Activated naive CD8-positive, alpha-beta T cell treated with anti-CD3 and anti-CD28 coated beads, Interleukin-2, amount 50 U/mL, for 16 hours (primary cell): ENCODE measurements around the gene XKRX.

Experiments
- DNase-seq: peaks from one replicate; pipeline ENCODE4 v3.0.0-alpha.2; 2020; ENCODE audit warnings: low read depth, low spot score

Gene XKRX

DNA sequence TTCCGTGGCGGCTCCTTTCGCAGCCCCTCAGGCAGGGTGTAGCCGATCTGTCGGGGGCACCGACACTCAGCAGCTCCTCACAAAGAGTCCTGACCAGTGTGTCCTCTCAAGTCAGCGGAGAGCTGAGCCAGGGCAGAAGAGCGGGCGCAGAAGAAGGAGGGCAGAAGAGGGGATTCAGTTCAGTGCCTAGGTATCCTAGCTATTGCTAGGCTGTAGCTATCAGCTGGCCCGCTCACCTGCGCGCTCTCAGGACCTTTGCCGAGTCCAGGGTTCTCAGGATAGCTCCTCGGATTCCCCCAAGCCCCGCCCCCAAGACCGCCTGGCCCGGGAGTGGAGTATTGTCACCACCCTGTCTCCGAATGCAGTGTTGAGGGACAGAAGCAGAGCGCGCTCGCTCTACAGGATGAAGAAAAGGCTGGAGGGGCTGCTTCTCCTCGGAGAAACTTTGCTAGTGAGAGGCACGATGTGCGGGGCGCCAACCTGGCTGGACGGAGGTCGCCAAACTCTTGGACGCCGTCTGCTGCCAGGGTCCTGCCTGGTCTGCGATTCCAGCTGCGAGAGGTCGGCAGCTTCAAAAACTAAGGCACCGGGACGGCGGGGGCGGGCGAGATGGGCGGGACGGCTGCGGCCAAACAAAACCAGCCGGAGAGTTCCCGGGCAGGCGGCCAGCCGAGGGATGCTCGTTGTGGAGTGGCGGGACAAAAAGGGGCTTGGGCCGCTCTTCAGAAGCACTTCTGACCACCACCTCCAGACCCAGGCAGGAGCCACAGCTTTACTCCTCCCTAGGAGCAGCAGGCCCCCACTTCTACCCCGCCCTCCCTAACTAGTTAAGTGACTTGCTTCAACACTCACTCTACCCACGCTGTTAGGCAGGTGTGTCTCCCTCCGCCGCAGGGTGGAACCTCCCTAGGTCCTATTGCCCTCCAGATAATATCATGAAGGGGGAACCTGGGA lies at the start of gene XKRX:
Gene XKRX, minus strand, starts transcription at position 258 of the 954 bp plus-strand sequence. CDS start 613 bp downstream, outside the sequence.
- no peak for DNase-seq

DNA sequence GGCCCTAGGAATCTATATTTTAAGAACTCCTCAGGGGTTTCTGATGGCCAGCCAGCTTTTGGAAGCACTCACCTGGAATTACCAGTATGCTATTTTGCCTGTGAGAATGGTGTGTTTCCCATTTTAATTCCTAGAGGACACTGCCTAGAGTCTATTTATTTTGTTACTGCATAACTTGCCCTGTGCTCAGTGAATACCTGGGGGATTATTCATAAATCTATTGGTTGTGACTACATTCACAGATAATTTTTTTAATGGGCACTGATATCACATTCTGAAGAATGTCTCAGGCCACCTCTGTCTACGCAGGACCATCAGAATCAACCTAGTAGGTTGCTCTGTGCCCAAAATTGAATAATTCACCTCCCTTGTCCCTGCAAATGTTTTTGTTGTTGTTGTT lies 47.5 kb upstream of the XKRX start:
- no peak for DNase-seq

DNA sequence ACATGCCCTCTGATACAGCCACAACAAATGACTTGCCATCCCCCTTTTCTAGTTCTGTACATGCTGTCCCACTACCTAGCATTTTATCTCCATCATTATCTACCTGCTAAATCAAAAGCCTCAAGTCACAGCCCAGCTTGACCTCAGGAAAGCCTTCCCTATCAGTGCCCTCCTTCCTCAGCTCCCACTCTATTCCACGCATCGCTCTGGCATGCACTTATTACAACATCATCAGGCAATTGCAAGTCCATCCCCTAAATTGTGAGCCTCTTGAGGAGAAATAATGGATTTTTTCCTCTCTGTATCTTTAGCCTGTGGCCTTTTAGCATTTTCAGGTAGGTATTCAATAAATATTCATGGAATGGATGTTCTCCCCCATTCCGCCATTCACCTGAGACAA lies 46.5 kb upstream of the XKRX start:
- no peak for DNase-seq

DNA sequence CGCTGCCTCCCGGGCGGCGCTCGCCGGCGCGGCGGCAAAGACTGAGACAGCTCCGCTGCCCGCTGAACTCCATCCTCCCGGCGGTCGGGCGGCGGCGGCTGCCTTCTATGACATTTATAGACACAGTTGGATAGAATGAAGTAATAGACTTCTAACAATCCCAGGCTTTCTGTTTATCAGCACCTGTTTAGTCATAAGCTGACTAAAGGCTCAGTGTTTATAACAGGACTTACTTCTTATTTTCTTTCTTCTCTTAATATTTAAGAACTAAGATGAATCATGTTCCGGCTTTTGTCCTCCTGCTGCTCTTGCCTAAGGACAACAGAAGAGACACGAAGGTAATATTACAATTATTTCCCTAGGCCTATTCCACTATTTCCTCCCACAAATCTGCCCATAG lies 44.7 kb upstream of the XKRX start:
- no peak for DNase-seq

DNA sequence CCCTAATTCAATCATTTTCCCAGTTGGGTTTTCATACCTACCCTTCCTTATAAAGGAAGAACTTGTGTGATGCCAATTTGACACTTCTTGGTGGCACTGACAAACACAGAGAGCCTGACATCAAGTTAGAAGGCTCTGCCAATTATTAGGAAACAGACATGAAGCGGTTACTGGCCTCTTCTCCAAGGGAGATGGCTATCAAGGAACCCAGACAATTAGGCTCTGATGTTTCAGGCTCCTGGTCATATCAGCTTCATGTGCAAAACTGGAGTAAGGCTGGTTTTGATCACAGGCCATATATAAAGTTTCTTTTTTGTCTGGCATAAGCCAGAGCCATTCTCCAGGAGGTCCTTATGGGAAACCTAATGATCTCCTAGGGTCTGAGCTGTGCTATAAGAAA lies 41.2 kb upstream of the XKRX start:
- no peak for DNase-seq

DNA sequence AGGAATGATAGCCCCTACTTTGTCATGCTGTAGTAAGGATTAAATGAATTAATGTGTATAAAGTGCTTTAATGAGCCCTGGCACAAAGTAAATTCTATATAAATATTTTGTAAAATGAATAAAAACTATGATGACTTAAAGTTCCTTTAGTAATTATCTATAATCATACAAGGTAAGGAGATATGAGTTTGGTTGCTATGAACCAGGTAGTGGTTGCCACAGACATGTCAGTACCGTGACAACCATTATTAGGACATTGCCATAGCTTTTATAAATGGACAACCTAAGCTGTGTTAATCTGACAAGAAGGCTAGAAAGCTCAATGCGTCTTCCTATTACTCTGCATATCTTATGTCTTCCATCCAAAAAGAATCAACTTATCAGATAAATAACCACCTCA lies 40.7 kb upstream of the XKRX start, which contains the start of gene ARL13A:
Gene ARL13A, plus strand, starts transcription at position 301 of the 400 bp plus-strand sequence. CDS start 3,982 bp downstream, outside the sequence.
- DNase-seq = no peak

DNA sequence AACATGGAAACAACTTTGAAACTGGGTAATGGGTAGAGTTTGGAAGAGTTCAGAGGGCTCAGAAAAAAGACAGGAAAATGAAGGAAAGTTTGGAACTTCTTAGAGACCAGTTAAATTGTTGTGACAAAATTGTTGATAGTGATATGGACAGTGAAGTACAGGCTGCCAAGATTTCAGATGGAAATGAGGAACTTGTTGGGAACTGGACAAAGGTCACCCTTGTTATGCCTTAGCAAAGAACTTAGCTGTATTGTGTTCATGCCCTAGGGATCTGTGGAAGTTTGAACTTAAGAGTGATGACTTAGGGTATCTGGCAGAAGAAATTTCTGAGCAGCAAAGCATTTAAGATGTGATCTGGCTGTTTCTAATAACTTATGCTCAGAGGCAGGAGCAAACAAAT lies 35.6 kb upstream of the XKRX start:
- DNase-seq = no peak

DNA sequence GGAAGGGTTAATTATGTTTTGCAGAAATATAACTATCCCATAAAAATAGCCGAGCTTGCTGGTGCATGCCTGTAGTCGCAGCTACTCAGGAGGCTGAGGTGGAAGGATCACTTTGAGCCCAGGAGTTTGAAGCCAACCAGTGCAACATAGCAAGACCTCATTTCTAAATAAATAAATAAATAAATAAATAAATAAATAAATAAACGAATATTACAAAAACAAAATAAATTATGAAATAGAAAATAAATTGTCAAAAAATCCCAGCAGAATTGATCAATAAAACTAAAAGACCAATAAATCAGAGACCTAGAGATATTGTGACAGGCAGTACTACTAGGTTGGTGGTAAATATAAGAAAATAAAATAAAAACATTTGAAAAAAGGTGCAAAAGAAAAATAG lies 34.1 kb upstream of the XKRX start:
- DNase-seq = no peak

DNA sequence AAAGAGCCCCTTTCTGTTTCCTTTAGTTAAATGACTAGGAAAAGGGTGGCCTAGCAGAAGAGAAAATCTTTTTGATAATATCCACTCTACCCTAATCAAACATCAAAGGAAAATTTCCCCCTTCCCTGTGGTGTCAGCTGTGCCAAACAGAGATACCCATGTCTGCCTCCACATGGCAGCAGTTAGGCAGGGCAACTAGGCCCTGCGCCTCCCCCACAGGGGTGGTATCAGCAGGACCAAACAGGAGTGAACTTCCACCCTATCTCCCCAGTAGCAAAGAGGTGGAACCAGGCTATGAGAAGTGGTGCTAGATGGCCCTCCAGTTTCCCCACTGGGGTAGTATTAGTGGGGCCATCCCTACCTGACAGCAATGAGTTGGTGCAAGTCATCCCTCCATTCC lies 19.8 kb upstream of the XKRX start:
- no peak for DNase-seq

DNA sequence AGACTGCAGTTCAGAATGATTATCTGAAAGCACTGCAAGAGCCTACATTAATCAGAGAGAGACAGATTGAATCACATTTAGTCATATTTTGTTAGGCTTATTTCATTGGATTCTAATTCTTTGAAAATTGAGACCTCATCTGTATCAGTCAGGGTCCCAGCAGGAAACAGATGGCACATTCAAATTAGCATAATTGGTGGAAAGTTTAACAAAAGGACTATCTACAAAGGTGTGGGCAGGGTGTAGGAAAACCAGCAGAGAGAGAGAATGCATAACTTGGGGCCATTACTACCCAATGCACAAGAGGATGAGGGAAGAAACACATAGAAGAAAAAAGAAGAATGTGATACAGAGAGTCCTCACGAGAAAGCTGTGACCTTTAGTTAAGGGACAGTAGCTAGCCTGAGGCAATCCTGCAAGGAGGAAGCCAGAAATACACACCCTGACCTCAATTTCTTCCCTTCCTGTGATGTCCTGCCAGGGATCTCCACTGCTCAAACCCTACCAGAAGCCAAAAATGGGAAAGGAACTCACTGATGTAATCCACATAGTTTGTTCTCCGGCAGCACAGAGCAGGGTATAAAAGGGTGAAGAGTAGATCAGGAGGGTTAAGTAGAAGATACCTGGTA lies 17.7 kb upstream of the XKRX start:
- no peak for DNase-seq

DNA sequence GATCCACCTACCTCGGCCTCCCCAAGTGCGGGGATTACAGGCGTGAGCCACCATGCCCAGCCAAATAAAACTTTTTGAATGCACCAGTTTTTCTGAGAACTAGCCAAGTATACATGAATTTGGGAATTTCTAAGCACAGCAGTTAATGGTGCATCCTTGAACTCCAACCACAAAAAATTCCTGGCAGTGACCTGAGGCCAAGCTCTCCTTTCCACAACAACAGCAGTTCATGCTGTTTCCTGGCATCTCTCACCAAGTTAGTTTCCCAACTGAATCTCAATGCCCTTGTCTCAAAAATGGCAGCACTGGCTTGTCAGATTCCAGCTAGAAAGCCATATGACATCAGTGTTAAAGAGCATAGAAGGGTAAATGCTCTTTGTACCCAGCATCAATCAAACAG lies 15.9 kb upstream of the XKRX start:
- no peak for DNase-seq

DNA sequence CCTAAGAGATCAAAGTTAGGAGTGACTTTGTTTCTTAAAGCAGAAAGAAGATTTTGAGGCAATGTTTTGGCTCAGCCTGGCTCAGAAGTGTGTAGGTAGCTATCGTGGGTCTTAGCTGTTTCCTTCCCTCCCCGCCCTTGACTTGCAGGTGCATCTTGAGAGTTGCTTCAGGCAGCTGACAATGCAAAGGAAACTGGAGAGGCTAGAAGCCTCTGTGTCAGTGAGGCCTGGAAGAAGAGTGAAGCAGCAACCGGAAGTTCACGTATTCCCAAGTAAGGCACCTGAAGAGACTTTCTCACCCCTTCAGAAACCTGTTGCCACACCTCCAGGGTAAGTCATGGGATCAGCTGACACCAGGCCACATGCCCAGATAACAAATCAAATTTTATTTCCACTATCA lies 10.6 kb upstream of the XKRX start:
- no peak for DNase-seq

DNA sequence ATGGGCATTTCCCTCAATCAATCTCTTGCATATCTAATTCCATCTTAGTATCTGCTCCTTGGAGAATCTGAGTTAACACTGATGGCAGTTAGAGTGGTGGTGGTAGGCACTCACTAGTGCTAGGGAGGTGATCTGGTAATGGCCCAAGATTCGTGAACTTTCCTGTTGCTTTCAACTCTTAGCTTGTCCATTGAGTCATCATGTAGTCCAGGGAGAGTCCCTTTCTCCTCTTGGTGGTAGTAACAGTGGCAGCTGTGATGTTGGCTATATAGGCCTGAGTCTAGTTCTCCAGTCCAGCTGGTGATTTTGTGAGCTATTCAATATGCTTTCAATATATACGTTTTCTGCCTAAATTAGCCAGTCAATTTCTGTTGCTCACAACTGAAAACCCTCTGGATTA lies 7.0 kb upstream of the XKRX start:
- no peak for DNase-seq

DNA sequence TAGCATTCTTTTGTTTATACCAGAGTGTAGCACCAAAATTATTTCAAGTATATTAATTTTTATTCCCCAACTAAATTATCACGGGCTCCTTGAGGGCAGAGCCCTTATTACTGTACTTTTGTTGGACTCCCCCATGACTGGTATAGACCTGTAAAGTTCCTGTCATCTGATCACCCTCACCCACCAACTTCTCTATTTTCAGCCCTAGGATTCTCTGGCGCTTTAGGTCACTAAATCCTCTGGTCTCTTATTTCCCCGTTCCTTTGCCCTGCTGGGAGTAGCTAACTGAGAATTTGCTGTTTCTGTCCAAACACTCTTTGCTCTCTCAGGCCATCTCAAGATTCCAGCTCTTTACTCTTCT lies 3.2 kb upstream of the XKRX start:
- DNase-seq = no peak

DNA sequence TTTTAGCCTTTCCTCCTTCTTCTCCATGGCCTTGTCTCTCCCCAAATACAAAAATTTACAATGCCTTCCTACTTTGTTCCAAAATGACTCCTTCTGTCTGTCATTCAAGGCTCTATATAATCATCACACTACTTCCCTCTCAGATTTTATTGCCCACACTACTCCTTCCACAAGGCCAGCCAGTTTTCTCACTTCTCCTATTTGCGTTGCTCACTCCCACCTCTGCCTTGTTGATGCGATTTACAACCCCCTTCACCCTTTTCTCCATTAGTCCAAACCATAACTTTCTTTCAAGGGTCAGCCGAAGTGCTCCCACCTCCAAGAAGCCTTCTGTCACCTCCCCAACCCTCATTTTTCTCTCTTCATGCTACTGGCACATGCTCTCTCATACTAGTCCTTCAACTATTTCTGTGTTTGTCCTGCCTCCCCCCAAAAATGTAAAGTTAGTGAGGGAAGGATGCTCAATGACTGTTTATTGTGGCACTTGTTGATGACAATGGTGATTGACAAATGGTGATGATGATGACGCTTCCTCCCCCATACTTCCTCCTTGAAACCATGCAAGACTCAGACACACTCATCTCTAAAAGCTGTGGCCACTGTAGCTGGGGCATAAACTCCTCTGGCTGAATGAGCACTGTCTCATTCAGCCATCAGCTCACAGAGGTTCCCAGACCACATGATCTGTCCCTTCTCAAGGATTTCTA lies 2.7 kb upstream of the XKRX start:
- no peak for DNase-seq

DNA sequence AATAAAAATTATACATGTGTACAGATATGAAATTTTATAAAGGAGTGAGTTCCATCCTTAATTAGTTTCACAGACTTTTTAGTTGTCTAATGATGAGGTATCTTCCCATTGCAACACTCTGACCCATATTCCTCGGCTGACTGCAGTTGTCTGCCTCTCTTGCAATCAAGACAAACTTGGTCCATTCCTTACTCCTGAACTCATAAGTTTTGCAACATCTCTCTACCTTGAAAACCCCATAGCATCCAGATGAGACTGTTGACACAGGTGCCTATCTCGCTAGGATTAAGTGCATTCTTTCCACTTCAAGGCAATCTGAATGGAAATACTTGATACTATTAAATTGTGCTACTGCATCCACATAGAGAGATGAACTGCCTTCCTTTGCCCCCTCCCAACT lies 2.3 kb downstream of the XKRX start:
- DNase-seq = no peak

DNA sequence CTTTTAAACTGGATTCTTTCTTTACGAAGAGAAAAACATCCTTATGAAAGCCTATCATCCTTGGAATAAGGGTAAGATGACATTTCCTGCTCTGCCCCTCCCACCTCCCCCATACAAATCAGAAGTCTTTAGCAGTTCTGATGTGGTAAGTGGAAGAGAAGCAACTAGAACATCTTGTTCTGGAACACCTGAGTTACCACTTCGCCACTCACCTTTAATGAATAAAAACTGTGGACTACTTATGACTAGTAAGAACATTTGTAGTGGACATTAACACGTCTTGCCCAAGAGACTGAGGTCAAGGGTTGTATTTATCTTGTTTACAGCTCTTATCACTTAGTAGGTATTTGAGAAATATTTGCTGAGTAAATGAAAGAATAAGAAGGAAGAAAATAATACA lies 4.3 kb downstream of the XKRX start:
- DNase-seq = no peak

DNA sequence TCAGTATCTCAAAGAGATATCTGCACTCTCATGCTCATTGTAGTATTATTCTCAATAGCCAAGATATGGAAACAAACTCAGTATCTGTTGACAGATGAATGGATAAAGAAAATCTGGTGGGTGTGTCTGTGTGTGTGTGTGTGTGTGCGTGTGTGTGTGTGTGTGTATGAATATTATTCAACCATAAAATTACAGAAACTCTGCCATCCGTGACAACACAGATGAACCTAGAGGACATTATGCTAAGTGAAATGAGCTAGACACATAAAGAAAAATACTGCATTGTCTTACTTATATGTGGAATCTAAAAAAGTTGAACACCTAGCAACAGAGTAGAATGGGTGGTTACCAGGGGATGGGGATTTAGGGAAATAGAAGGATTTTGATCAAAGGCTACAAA lies 13.2 kb downstream of the XKRX start:
- DNase-seq = no peak

DNA sequence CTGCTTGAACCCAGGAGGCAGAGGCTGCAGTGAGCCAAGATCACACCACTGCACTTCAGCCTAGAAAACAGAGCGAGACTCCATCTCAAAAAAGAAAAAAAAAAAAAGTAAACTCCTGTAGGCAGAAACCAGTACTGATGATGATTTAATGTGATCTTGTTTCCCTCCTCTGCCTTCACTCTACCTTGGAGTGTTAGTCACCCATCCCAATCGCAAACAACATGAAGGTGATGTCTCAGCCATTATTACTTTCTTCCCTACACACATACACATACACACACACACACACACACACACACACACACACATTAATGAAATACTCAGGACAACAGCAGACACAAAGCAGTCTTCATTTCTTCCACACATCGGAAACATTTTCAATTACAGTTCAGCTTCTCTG lies 15.6 kb downstream of the XKRX start:
- no peak for DNase-seq

DNA sequence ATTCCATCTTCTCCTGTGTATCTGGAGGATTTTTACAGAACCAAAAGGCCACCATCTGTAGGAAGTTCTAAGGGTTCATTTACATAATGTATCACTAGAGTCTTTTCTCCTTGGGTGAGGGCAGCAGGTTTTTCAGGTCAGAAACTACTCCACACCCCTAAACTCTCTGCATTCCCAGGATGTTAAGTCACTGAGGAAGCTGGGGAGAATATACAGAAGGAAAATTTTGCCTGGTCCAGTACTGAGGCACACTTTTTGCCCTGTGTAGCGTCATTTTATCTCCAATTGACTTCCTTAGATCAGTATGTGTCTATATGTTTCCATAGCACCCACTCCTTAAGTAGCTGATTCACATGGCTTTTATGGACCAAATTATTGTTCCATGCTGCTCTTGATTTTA lies 17.0 kb downstream of the XKRX start:
- no peak for DNase-seq

DNA sequence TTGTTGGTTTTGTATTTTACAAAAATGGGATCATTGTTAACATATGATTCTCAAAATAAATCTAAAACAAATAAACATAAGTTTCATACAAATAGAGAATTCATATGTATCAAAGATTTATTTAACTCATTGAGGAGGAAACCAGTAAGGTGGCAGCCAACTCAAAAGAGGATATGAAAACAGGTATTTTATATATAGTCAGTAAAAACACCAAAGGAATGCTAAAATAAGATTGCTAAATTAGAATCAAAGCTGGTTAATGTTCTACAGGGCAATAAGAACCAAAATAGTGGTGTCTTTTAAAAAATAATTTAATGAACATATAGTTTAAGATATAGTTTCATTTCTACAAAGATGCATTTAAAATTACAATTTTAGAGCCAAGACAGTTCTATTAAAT lies 23.1 kb downstream of the XKRX start:
- DNase-seq = no peak

DNA sequence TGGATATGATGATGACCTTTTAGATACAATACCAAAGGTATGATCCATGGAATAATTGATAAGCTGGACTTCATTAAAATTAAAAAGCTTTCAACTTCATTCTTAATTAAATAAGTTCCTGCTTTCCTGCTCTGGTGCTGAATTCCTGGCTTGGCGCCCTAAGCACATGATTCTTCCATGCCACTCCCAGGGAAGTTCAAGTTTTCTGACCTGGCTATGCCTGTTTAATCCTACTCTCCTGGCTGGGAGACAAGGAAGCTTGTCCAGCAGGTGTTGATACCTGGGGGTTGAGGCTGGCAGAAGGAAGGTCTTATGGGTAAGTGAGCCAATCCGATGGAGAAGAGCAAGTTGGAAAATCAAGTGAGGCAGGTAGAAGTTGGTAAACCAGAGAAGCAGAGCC lies 24.3 kb downstream of the XKRX start:
- DNase-seq = no peak
